H9 (cell line): ENCODE measurements around the gene SIL1. TPM values are rescaled to one million over a fixed set of nuclear protein-coding genes. Genes with fewer than 3 reads are reported as not detected.

ENCODE experiments used
- DNase-seq: peaks from one replicate; pipeline ENCODE4 v3.0.0-alpha.2; 2017
- H2AFZ ChIP-seq: one replicate; pipeline ENCODE4 v1.6.1; 2013; ENCODE audit warnings: mild to moderate bottlenecking, low read length, control low read depth, moderate library complexity
- H2AK5ac ChIP-seq: 2 replicates; pipeline ENCODE4 v1.6.1; 2013; ENCODE audit warnings: low read length, control low read depth, mixed read lengths; ENCODE audit not compliant: insufficient read length
- H2BK120ac ChIP-seq: one replicate; pipeline ENCODE4 v1.6.1; 2013; ENCODE audit warnings: low read depth, mild to moderate bottlenecking, low read length, control low read depth, inconsistent platforms; ENCODE audit not compliant: poor library complexity, severe bottlenecking
- H2BK12ac ChIP-seq: 2 replicates; pipeline ENCODE4 v1.6.1; 2013; ENCODE audit warnings: low read length, control low read depth, mixed read lengths, low read depth; ENCODE audit not compliant: insufficient read length
- H2BK15ac ChIP-seq: 2 replicates; pipeline ENCODE4 v1.6.1; 2013; ENCODE audit warnings: low read depth, low read length, control low read depth
- H2BK20ac ChIP-seq: one replicate; pipeline ENCODE4 v1.6.1; 2013; ENCODE audit warnings: low read depth, mild to moderate bottlenecking, low read length, control low read depth, inconsistent platforms; ENCODE audit not compliant: poor library complexity, severe bottlenecking
- H2BK5ac ChIP-seq: 2 replicates; pipeline ENCODE4 v1.6.1; 2013; ENCODE audit warnings: low read length, control low read depth, mixed read lengths; ENCODE audit not compliant: insufficient read length
- H3K14ac ChIP-seq: 2 replicates; pipeline ENCODE4 v1.6.1; 2013; ENCODE audit warnings: low read length, control low read depth; ENCODE audit not compliant: insufficient read depth
- H3K18ac ChIP-seq: 2 replicates; pipeline ENCODE4 v1.6.1; 2013; ENCODE audit warnings: low read depth, mild to moderate bottlenecking, mixed read lengths, low read length, control low read depth; ENCODE audit not compliant: insufficient read length
- H3K23ac ChIP-seq: 2 replicates; pipeline ENCODE4 v1.6.1; 2013; ENCODE audit warnings: low read length, control low read depth, mixed read lengths, low read depth; ENCODE audit not compliant: insufficient read length
- H3K23me2 ChIP-seq: 2 replicates; pipeline ENCODE4 v1.6.1; 2013; ENCODE audit warnings: low read depth, mild to moderate bottlenecking, mixed read lengths, low read length, control low read depth; ENCODE audit not compliant: insufficient read length, poor library complexity, severe bottlenecking
- H3K27ac ChIP-seq: 2 replicates; pipeline ENCODE4 v1.5.1; 2013; ENCODE audit warnings: low read length, control low read depth, mixed read lengths, low read depth; ENCODE audit not compliant: insufficient read length
- H3K27me3 ChIP-seq: 2 replicates; pipeline ENCODE4 v1.6.1; 2013; ENCODE audit warnings: low read length, control low read depth, inconsistent platforms; ENCODE audit not compliant: insufficient read depth
- H3K4ac ChIP-seq: 2 replicates; pipeline ENCODE4 v1.6.1; 2013; ENCODE audit warnings: low read depth, mild to moderate bottlenecking, control low read depth, inconsistent platforms, low read length, moderate library complexity
- H3K4me1 ChIP-seq: 2 replicates; pipeline ENCODE4 v1.6.1; 2013; ENCODE audit warnings: low read length, control low read depth, inconsistent platforms; ENCODE audit not compliant: insufficient read depth
- H3K4me2 ChIP-seq: 2 replicates; pipeline ENCODE4 v1.6.1; 2013; ENCODE audit warnings: low read length, control low read depth, mixed read lengths; ENCODE audit not compliant: insufficient read length, insufficient read depth
- H3K56ac ChIP-seq: 2 replicates; pipeline ENCODE4 v1.6.1; 2013; ENCODE audit warnings: low read depth, mild to moderate bottlenecking, mixed read lengths, low read length, control low read depth; ENCODE audit not compliant: insufficient read length
- H3K79me1 ChIP-seq: 2 replicates; pipeline ENCODE4 v1.6.1; 2013; ENCODE audit warnings: low read depth, mild to moderate bottlenecking, moderate library complexity, low read length, control low read depth, inconsistent platforms; ENCODE audit not compliant: insufficient read depth, poor library complexity, severe bottlenecking
- H3K79me2 ChIP-seq: 2 replicates; pipeline ENCODE4 v1.6.1; 2013; ENCODE audit warnings: low read length, control low read depth, inconsistent platforms; ENCODE audit not compliant: insufficient read depth
- H3K9ac ChIP-seq: 2 replicates; pipeline ENCODE4 v1.6.1; 2013; ENCODE audit warnings: low read length, control low read depth, mixed read lengths; ENCODE audit not compliant: insufficient read length; ENCODE audit errors: extremely low read depth
- H3K9me3 ChIP-seq: one replicate; pipeline ENCODE4 v1.6.1; 2013; ENCODE audit warnings: low read depth, low read length, inconsistent platforms; ENCODE audit not compliant: control insufficient read depth
- H3T11ph ChIP-seq: one replicate; pipeline ENCODE4 v1.6.1; 2013; ENCODE audit warnings: mild to moderate bottlenecking, low read length, control low read depth, inconsistent platforms
- H4K20me1 ChIP-seq: one replicate; pipeline ENCODE4 v1.6.1; 2013; ENCODE audit not compliant: control insufficient read depth, insufficient read length, insufficient read depth
- H4K5ac ChIP-seq: 2 replicates; pipeline ENCODE4 v1.6.1; 2013; ENCODE audit warnings: low read depth, mild to moderate bottlenecking, mixed read lengths, low read length, control low read depth; ENCODE audit not compliant: insufficient read length
- H4K8ac ChIP-seq: replicated peaks from 2 replicates; pipeline ENCODE4 v1.6.1; 2013; ENCODE audit warnings: low read length, control low read depth, mixed read lengths, low read depth; ENCODE audit not compliant: insufficient read length
- H4K91ac ChIP-seq: 2 replicates; pipeline ENCODE4 v1.6.1; 2013; ENCODE audit warnings: low read depth, mild to moderate bottlenecking, moderate library complexity, mixed read lengths, low read length, control low read depth; ENCODE audit not compliant: insufficient read length
- H3K27ac Mint-ChIP-seq, 3 experiments: 2 replicates in 2 of 3; 3 replicates in 1 of 3; pipeline ENCODE4 v1.8.0; 2020 to 2021; ENCODE audit warnings: mixed read lengths in 3 of 3, mild to moderate bottlenecking in 1 of 3, moderate library complexity in 1 of 3
- H3K27me3 Mint-ChIP-seq: 2 replicates; pipeline ENCODE4 v1.8.0; 2021; ENCODE audit warnings: low read depth, mild to moderate bottlenecking, moderate library complexity, mixed read lengths
- H3K36me3 Mint-ChIP-seq, 3 experiments: 2 replicates in 2 of 3; 3 replicates in 1 of 3; pipeline ENCODE4 v1.8.0; 2020 to 2021; ENCODE audit warnings: low read depth in 3 of 3, mixed read lengths in 3 of 3; ENCODE audit not compliant: insufficient read depth in 1 of 3
- H3K4me1 Mint-ChIP-seq, 2 experiments: 2 replicates each; pipeline ENCODE4 v1.8.0; 2020; ENCODE audit warnings: mixed read lengths in 2 of 2
- H3K4me3 Mint-ChIP-seq, 2 experiments: 2 replicates in 1 of 2; 3 replicates in 1 of 2; pipeline ENCODE4 v1.8.0; 2020 to 2021; ENCODE audit warnings: mild to moderate bottlenecking in 2 of 2, mixed read lengths in 2 of 2, moderate library complexity in 1 of 2
- H3K9me3 Mint-ChIP-seq, 2 experiments: 2 replicates in 1 of 2; 3 replicates in 1 of 2; pipeline ENCODE4 v1.8.0; 2020; ENCODE audit warnings: mild to moderate bottlenecking in 2 of 2, mixed read lengths in 2 of 2, moderate library complexity in 1 of 2
- CTCF ChIP-seq: fragments of 200-600 bp; sonication (generic); conservative IDR thresholded peaks from 3 replicates; pipeline ENCODE4 v1.8.0; 2021; ENCODE audit warnings: antibody characterized with exemption, mild to moderate bottlenecking
- WGBS: extraction: QIAGEN DNeasy Blood & Tissue Kit; methylation state at CpG from one replicate; pipeline ENCODE4 v1.1.7; 2013; ENCODE audit warnings: missing lambda C conversion rate, low lambda C conversion rate, mixed read lengths; ENCODE audit not compliant: insufficient read length; ENCODE audit errors: extremely low coverage; 5-methylcytosine and 5-hydroxymethylcytosine counted together
- total RNA-seq: library from RNA; stranded (reverse); gene quantifications from 2 replicates; pipeline ENCODE4 v1.2.1, GENCODE V29; 2021

Gene SIL1
- total RNA-seq, 1 experiment from 2014 or later = 10.6 TPM

GRCh38 chr5:139246394-139246793 lies 48.2 kb upstream of the SIL1 start:
- no peak overlapping the region for H3K4me2 ChIP-seq

More at GRCh38 chr5:139246394-139246793, 48.2 kb upstream of the SIL1 start:
- H2BK15ac ChIP-seq = no peak overlapping the region
- TF ChIP-seq CTCF = no peak
- H3K27me3 Mint-ChIP-seq = no peaks in the 10 kb centered on the region; the same call in 1 of the 2 replicates
- DNase-seq = peak; percentile 36
- H2BK20ac ChIP-seq = no peak overlapping the region
- H2AFZ ChIP-seq = no peak overlapping the region
- no peak overlapping the region for H3K9ac ChIP-seq
- H4K91ac ChIP-seq = no peak overlapping the region
- no peak overlapping the region for H3K56ac ChIP-seq
- no peak overlapping the region for H4K8ac ChIP-seq
- no peak overlapping the region for H3K23ac ChIP-seq
- H3K27ac ChIP-seq = no peak overlapping the region
- no peak overlapping the region for H4K5ac ChIP-seq
- H2BK120ac ChIP-seq = no peak overlapping the region
- H3K4me3 Mint-ChIP-seq = no peak overlapping the region
- no peaks in the 10 kb centered on the region for H3K23me2 ChIP-seq
- peaks cover 15 to 17% of the 10 kb centered on the region in 2 experiments for H3K4me1 Mint-ChIP-seq
- H3K9me3 Mint-ChIP-seq = no peaks in the 10 kb centered on the region
- H4K20me1 ChIP-seq = no peaks in the 10 kb centered on the region
- H2AK5ac ChIP-seq = no peak overlapping the region
- no peak overlapping the region for H3K4ac ChIP-seq
- H3K9me3 ChIP-seq = no peaks in the 10 kb centered on the region
- H2BK5ac ChIP-seq = no peak overlapping the region
- H3K14ac ChIP-seq = no peak overlapping the region
- H3K4me1 ChIP-seq = no peaks in the 10 kb centered on the region; the same call in 1 of the 2 replicates
- no peak overlapping the region for H3K18ac ChIP-seq
- H3K79me1 ChIP-seq = no peaks in the 10 kb centered on the region
- no peak overlapping the region for H3T11ph ChIP-seq
- H3K27ac Mint-ChIP-seq = peak overlapping the region in 2 of 3 experiments; percentile 28 to 65; a peak in 3 of 7 replicates
- no peaks in the 10 kb centered on the region for H3K36me3 Mint-ChIP-seq
- H3K27me3 ChIP-seq = no peaks in the 10 kb centered on the region
- WGBS = no CpG with 5 or more reads among the region's 4 CpGs
- no peaks in the 10 kb centered on the region for H3K79me2 ChIP-seq
- H2BK12ac ChIP-seq = no peak overlapping the region
